Activated B cell treated with CpG ODN at 0.5 μM for 24 hours (primary cell): ENCODE results near the gene CLK3. TPM values are rescaled to one million over a fixed set of nuclear protein-coding genes. Genes with fewer than 3 reads are reported as not detected.

Source experiments
- ATAC-seq: fragments of 200-7000 bp; cut with Tn5 transposase; one replicate; pipeline ENCODE4 v1.10.0; 2021; ENCODE audit warnings: low read depth, mild to moderate bottlenecking, moderate library complexity
- CTCF ChIA-PET: fragments of 350-600 bp; sonication (Branson Sonifier 250); formaldehyde crosslinking; loops from one replicate; lab custom pipeline; 2021; ENCODE audit warnings: antibody characterized with exemption; lab: Charles Lee
- POLR2A ChIA-PET: fragments of 350-600 bp; sonication (Branson Sonifier 250); formaldehyde crosslinking; loops from one replicate; lab custom pipeline; 2021; ENCODE audit warnings: antibody characterized with exemption; lab: Charles Lee
- DNase-seq: peaks from one replicate; pipeline ENCODE4 v3.0.0; 2022
- H3K27ac Mint-ChIP-seq: one replicate; pipeline ENCODE4 v1.8.0; 2020; ENCODE audit warnings: mixed read lengths
- H3K27me3 Mint-ChIP-seq: one replicate; pipeline ENCODE4 v1.8.0; 2021; ENCODE audit warnings: mixed read lengths
- H3K36me3 Mint-ChIP-seq: one replicate; pipeline ENCODE4 v1.8.0; 2021; ENCODE audit warnings: low read depth, mixed read lengths
- H3K4me1 Mint-ChIP-seq: one replicate; pipeline ENCODE4 v1.8.0; 2021; ENCODE audit warnings: mixed read lengths
- H3K4me3 Mint-ChIP-seq: one replicate; pipeline ENCODE4 v1.8.0; 2020; ENCODE audit warnings: mild to moderate bottlenecking, mixed read lengths
- H3K9me3 Mint-ChIP-seq: one replicate; pipeline ENCODE4 v1.8.0; 2020; ENCODE audit warnings: mixed read lengths
- intact Hi-C: fragments of 100-400 bp; cut with micrococcal nuclease; formaldehyde crosslinking; loops from one replicate; pipeline ENCODE4 v1.15.1; 2024
- total RNA-seq: library from RNA; stranded (reverse); gene quantifications from 2 replicates; pipeline ENCODE4 v1.2.3, GENCODE V29; 2022
- TF ChIP-seq, protein P1 (sequence below): fragments of 200-600 bp; IDR thresholded peaks from one replicate; pipeline ENCODE4 v1.8.0; 2022; ENCODE audit warnings: antibody characterized with exemption, mild to moderate bottlenecking

The CLK3 gene
- total RNA-seq, 1 donor from 2014 or later = 116 TPM

DNA sequence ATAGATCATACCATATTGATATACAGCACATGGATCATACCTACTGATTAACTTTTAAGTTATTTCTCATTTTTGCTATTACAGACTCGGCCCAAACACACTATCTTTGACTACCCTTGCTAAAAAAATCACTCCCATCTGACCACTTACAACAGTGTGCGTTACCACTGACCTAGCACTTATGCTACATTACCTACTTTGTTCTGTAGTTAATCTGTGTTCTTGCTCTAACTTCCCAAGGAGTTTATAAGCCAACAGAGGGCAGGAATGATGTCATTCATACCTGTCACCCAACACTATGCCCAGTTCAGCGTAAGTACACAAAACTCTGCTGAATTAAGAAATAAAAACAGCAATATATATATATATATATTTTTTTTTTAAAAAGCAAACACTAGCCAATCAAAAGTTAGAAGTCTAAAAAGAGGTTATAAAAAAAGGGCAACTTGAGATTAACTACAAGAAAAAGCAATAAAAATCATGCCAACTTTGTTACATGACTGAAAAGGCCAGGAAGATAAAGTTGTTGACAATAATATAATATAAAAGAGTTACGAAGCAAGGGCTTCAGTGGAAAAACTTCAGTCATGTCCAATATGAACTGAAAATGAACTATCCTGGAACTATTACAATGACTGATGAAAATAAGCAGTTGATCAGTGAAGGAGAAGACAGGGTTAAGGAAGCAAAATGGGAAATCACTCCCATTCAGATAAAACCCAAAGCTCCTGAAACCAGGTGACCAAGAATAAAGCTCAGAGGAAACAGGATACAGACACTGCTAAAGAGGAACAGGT, 46.6 kb downstream of the CLK3 start:
- Mint-ChIP-seq H3K27ac (no peak overlapping the region), H3K9me3 (no peaks in the 10 kb centered on the region), H3K4me1 (peaks cover 3% of the 10 kb centered on the region), H3K36me3 (peaks cover 20% of the 10 kb centered on the region), H3K4me3 (no peak overlapping the region), H3K27me3 (no peaks in the 10 kb centered on the region)
- ATAC-seq = no peak
- TF ChIP-seq, protein P1, sequence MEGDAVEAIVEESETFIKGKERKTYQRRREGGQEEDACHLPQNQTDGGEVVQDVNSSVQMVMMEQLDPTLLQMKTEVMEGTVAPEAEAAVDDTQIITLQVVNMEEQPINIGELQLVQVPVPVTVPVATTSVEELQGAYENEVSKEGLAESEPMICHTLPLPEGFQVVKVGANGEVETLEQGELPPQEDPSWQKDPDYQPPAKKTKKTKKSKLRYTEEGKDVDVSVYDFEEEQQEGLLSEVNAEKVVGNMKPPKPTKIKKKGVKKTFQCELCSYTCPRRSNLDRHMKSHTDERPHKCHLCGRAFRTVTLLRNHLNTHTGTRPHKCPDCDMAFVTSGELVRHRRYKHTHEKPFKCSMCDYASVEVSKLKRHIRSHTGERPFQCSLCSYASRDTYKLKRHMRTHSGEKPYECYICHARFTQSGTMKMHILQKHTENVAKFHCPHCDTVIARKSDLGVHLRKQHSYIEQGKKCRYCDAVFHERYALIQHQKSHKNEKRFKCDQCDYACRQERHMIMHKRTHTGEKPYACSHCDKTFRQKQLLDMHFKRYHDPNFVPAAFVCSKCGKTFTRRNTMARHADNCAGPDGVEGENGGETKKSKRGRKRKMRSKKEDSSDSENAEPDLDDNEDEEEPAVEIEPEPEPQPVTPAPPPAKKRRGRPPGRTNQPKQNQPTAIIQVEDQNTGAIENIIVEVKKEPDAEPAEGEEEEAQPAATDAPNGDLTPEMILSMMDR = no peak
- POLR2A ChIA-PET = interaction anchor here (0.6 kb wide), 1 partner anchor 47 kb away, joined by 3 read pairs; no protein-coding TSS in a partner anchor
- CTCF ChIA-PET = no interaction called here
- DNase-seq = no peak
- intact Hi-C loops = no loop called here

DNA sequence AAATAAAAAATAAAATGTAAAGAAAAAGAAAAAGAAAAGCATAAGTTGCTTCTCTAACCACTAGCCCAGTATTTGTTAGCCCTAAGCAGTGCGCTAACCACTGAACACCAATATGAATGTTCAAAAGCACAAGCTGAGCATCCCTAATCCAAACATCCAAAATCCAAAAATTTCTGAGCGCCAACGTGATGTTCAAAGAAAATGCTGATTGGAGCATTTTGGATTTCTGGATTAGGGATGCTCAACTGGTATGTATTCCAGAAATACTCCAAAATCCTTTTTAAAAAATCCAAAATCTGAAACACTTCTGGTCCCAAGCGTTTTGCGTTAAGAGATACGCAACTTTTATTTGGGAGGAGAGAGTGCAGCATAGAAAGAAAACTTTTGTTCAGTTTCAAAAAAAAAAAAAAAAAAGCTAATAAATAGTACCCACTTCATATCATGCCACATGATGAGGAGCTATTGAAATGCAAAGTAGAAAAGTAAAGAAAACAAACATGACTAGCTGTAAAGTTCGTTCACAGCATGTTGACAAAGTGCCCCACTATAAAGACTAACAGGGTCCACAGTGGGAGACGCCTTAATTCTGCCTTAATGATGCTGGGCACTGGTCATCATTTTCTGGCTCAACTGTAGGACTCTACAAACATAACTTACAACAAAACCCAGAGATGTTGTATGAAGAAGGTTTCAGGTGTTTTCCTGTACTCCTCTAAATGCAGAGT, 47.8 kb downstream of the CLK3 start:
- no peak for DNase-seq
- Mint-ChIP-seq H3K27ac (no peak overlapping the region), H3K4me1 (peaks cover 3% of the 10 kb centered on the region), H3K36me3 (peaks cover 28% of the 10 kb centered on the region), H3K4me3 (no peak overlapping the region), H3K27me3 (no peaks in the 10 kb centered on the region), H3K9me3 (no peaks in the 10 kb centered on the region)
- CTCF ChIA-PET = no interaction called here
- no peak for ATAC-seq
- POLR2A ChIA-PET = interaction anchor here (0.6 kb wide), 1 partner anchor 14 kb away, joined by 12 read pairs; no protein-coding TSS in a partner anchor
- intact Hi-C loops = no loop called here
- TF ChIP-seq, protein P1 = no peak

DNA sequence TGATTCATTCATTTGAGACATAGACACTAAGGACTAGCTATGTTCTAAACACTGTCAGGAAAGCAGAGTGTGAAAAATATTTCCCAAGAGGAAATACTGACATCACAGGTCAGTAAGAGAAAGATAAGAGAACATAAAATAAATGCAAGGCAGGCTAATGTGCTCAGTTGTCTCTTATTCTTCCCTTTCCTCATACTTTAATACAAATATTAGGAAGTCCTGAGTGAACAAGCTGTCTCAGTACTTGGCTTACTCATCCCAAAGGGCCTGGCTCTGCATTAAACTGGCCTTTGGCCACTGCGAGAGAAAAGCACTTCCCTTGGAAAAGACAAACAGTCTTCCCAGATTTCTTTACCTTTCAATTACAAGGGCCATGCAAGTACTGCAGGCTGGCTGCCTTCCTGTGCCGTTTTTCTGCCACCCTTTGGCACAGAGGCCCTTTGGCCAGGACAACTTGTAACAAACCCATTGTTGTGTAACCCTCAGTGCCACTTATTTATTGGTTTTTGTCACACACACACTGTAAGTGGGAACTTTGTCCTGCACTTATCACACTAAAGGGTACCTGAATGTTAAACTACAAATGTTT, 48.5 kb downstream of the CLK3 start:
- intact Hi-C loops = no loop called here
- ChIA-PET CTCF (no interaction called here), POLR2A (no interaction called here)
- no peak overlapping the region for H3K27ac Mint-ChIP-seq
- H3K27me3 Mint-ChIP-seq = no peaks in the 10 kb centered on the region
- no peak overlapping the region for H3K4me3 Mint-ChIP-seq
- H3K36me3 Mint-ChIP-seq = peaks cover 32% of the 10 kb centered on the region
- TF ChIP-seq, protein P1 = no peak
- ATAC-seq = no peak
- H3K4me1 Mint-ChIP-seq = peaks cover 3% of the 10 kb centered on the region
- DNase-seq = no peak
- H3K9me3 Mint-ChIP-seq = no peaks in the 10 kb centered on the region

DNA sequence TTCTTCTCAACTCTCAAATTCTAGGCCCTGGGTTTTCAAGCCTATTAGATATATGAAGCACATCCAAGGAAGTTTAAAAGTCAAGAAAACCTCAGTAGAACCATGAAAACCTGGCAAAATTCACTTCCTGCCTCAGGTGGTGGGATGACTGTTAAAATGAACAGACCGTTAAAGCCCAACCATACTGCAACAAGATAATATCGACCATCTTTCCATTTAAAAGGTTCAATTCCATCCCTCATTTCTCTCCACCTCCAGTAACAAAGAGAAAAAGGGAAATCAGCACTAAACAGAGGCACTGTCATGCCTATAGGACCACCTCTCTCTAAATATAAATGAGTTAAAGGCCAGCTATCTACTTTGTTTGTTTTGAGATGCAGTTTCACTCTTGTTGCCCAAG, 49.0 kb downstream of the CLK3 start:
- Mint-ChIP-seq H3K9me3 (no peaks in the 10 kb centered on the region), H3K36me3 (peaks cover 34% of the 10 kb centered on the region), H3K4me3 (no peak overlapping the region), H3K27ac (no peak overlapping the region), H3K4me1 (peaks cover 3% of the 10 kb centered on the region), H3K27me3 (no peaks in the 10 kb centered on the region)
- intact Hi-C loops = no loop called here
- DNase-seq = no peak
- ATAC-seq = no peak
- CTCF ChIA-PET = interaction anchor here (1.0 kb wide), 1 partner anchor 24 kb away, joined by 3 read pairs; no protein-coding TSS in a partner anchor
- POLR2A ChIA-PET = no interaction called here
- TF ChIP-seq, protein P1 = no peak

DNA sequence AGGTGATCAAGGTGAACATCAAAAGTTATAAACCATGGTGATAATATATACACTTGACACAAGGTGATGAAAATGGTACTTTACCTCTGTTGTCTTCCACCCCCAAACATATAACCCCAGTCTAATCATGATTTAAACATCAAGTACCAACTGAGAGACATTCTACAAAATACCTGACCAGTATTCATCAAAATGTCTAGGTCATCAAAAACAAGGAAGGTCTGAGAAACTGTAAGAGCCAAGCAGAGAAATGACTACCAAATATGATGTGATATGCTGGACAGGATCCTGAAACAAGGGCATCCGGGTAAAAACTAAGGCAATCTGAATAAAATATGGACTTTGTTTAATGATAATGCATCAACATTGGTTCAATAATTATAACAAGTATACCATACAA, 52.3 kb downstream of the CLK3 start:
- ATAC-seq (no peak), DNase-seq (no peak)
- TF ChIP-seq, protein P1 = no peak
- ChIA-PET POLR2A (no interaction called here), CTCF (no interaction called here)
- intact Hi-C loops = no loop called here
- no peak overlapping the region for H3K4me3 Mint-ChIP-seq
- H3K9me3 Mint-ChIP-seq = no peaks in the 10 kb centered on the region
- H3K27me3 Mint-ChIP-seq = no peaks in the 10 kb centered on the region
- H3K36me3 Mint-ChIP-seq = peaks cover 55% of the 10 kb centered on the region
- no peaks in the 10 kb centered on the region for H3K4me1 Mint-ChIP-seq
- no peak overlapping the region for H3K27ac Mint-ChIP-seq
